HepG2 (cell line): ENCODE results near the gene SOX8. TPM values are rescaled to one million over a fixed set of nuclear protein-coding genes. Genes with fewer than 3 reads are reported as not detected.

Experiments used
- ATAC-seq: fragments of 200-7000 bp; cut with Tn5 transposase; 3 replicates; pipeline ENCODE4 v1.9.1; 2020; ENCODE audit warnings: mild to moderate bottlenecking, moderate library complexity
- BruUV-seq: library from RNA; stranded (reverse); fragments of 400-500 nt; replicated peaks from 2 replicates; lab custom pipeline; 2021; lab: Mats Ljungman, UMichigan
- CTCF ChIA-PET: fragments of 300-600 bp; formaldehyde crosslinking; extraction: SDS; loops from one replicate; lab custom pipeline; 2021; ENCODE audit warnings: low total read pairs, inconsistent platforms, low intra/inter-chr PET ratio; lab: Yijun Ruan, JAX
- POLR2A ChIA-PET: fragments of 350-600 bp; sonication (Branson Sonifier 250); formaldehyde crosslinking; loops from one replicate; lab custom pipeline; 2020; ENCODE audit warnings: antibody characterized with exemption, inconsistent platforms; lab: Yijun Ruan, JAX
- DNase-seq: peaks from one replicate; pipeline ENCODE4 v3.0.0-alpha.2; 2015; ENCODE audit warnings: low spot score
- FAIRE-seq: peaks from 3 replicates; lab custom pipeline; 2011; peaks lifted over from hg19 to GRCh38; lab: Jason Lieb, UNC
- H2AFZ ChIP-seq: one replicate; pipeline ENCODE4 v1.6.1; 2011; ENCODE audit warnings: low read length, inconsistent platforms
- H3K27ac ChIP-seq: fragments of 300-600 bp; 3 replicates; pipeline ENCODE4 v1.8.0; 2011; ENCODE audit warnings: mixed run types, mild to moderate bottlenecking, mixed read lengths, low read length, inconsistent platforms; ENCODE audit not compliant: insufficient read depth; ENCODE audit errors: extremely low read length
- H3K27me3 ChIP-seq, 2 experiments: fragments of 200-600 bp in 1 of 2; 2 replicates in 1 of 2; 3 replicates in 1 of 2; pipeline versions ENCODE4 v1.6.0 to v1.8.0; 2011; ENCODE audit warnings: low read length in 2 of 2, mild to moderate bottlenecking in 2 of 2, moderate library complexity in 2 of 2, inconsistent platforms in 1 of 2; ENCODE audit not compliant: insufficient read depth in 2 of 2, control insufficient read depth in 1 of 2
- H3K36me3 ChIP-seq, 2 experiments: fragments of 200-600 bp in 1 of 2; replicated peaks in 1 of 2; 2 replicates in 1 of 2; 3 replicates in 1 of 2; pipeline versions ENCODE4 v1.5.1 to v1.8.0; 2011; ENCODE audit warnings: low read length in 2 of 2, inconsistent platforms in 1 of 2; ENCODE audit not compliant: insufficient read depth in 2 of 2, control insufficient read depth in 1 of 2
- H3K4me1 ChIP-seq: 2 replicates; pipeline ENCODE4 v1.5.1; 2012; ENCODE audit warnings: low read length, inconsistent platforms; ENCODE audit not compliant: insufficient read depth
- H3K4me2 ChIP-seq: 2 replicates; pipeline ENCODE4 v1.6.0; 2011; ENCODE audit warnings: low read depth, low read length, inconsistent platforms
- H3K4me3 ChIP-seq, 3 experiments: fragments of 200-600 bp in 1 of 3; sonication (generic), shearing (Covaris generic) in 1 of 3; replicated peaks in 1 of 3; 2 replicates each; pipeline ENCODE4 v1.5.1; 2011 to 2016; ENCODE audit warnings: low read length in 3 of 3, inconsistent platforms in 2 of 3, low read depth in 2 of 3, mild to moderate bottlenecking in 2 of 3, control low read depth in 1 of 3, mixed read lengths in 1 of 3; ENCODE audit not compliant: insufficient read depth in 1 of 3
- H3K79me2 ChIP-seq: one replicate; pipeline ENCODE4 v1.6.1; 2011; ENCODE audit warnings: low read length, inconsistent platforms; ENCODE audit not compliant: insufficient read depth
- H3K9ac ChIP-seq: 2 replicates; pipeline ENCODE4 v1.6.0; 2011; ENCODE audit warnings: mild to moderate bottlenecking, low read depth, low read length, inconsistent platforms; ENCODE audit not compliant: insufficient read depth
- H3K9me3 ChIP-seq: 2 replicates; pipeline ENCODE4 v1.5.1; 2012; ENCODE audit warnings: mild to moderate bottlenecking, low read length
- H4K20me1 ChIP-seq: 2 replicates; pipeline ENCODE4 v1.6.0; 2011; ENCODE audit warnings: inconsistent platforms, mild to moderate bottlenecking, low read length, moderate library complexity; ENCODE audit not compliant: insufficient read depth
- DNMT3B ChIP-seq: conservative IDR thresholded peaks from 2 replicates; pipeline ENCODE4 v1.6.1; 2016; ENCODE audit warnings: missing biosample characterization, control low read depth
- ELF3 ChIP-seq: IDR thresholded peaks from 2 replicates; pipeline ENCODE4 v1.6.1; 2016; ENCODE audit warnings: missing genetic modification reagents, missing compliant biosample characterization
- EP300 ChIP-seq, 3 experiments: sonication (generic) in 1 of 3; formaldehyde crosslinking in 1 of 3; IDR thresholded peaks; 2 replicates each; pipeline versions ENCODE4 v1.5.1 to v1.6.1; 2011 to 2020; ENCODE audit warnings: low read depth in 2 of 3, low read length in 2 of 3, borderline replicate concordance in 1 of 3, improper control_type of control experiment in 1 of 3, mild to moderate bottlenecking in 1 of 3, missing genetic modification reagents in 1 of 3, moderate library complexity in 1 of 3
- GABPA ChIP-seq, 2 experiments: IDR thresholded peaks; 2 replicates each; pipeline ENCODE4 v1.6.1; 2011 to 2016; ENCODE audit warnings: low read depth in 2 of 2, low read length in 1 of 2, missing biosample characterization in 1 of 2, missing genetic modification characterization in 1 of 2
- HNRNPL ChIP-seq: fragments of 200-400 bp; formaldehyde crosslinking; IDR thresholded peaks from 2 replicates; pipeline ENCODE4 v1.6.1; 2017; ENCODE audit warnings: mild to moderate bottlenecking, low read depth, low read length
- SIX4 ChIP-seq: sonication (generic); formaldehyde crosslinking; IDR thresholded peaks from 2 replicates; pipeline ENCODE4 v1.4.0; 2020; ENCODE audit warnings: missing genetic modification reagents
- ZNF281 ChIP-seq: sonication (generic); formaldehyde crosslinking; IDR thresholded peaks from 2 replicates; pipeline ENCODE4 v1.4.0; 2020; ENCODE audit warnings: missing genetic modification reagents, borderline replicate concordance
- ZNF501 ChIP-seq: sonication (generic); formaldehyde crosslinking; IDR thresholded peaks from 2 replicates; pipeline ENCODE4 v1.5.1; 2020; ENCODE audit warnings: mild to moderate bottlenecking, moderate library complexity, missing genetic modification reagents
- ZNF580 ChIP-seq: IDR thresholded peaks from 2 replicates; pipeline ENCODE4 v1.6.1; 2016; ENCODE audit warnings: low read depth, borderline replicate concordance
- ZNF766 ChIP-seq: sonication (generic); formaldehyde crosslinking; IDR thresholded peaks from 2 replicates; pipeline ENCODE4 v1.5.0; 2020; ENCODE audit warnings: missing genetic modification reagents, borderline replicate concordance
- WGBS: methylation state at CpG from one replicate; pipeline ENCODE4 v1.1.6; 2017; ENCODE audit warnings: low lambda C conversion rate; 5-methylcytosine and 5-hydroxymethylcytosine counted together
- in situ Hi-C: cut with HindIII; loops from 2 replicates; pipeline ENCODE4 v1.10.0; 2017; ENCODE audit warnings: low pct_unique_long_range_greater_than_20kb; ENCODE audit not compliant: extremely low pct_ligation_motif_present
- intact Hi-C: fragments of 100-400 bp; cut with micrococcal nuclease; formaldehyde crosslinking; loops from one replicate; pipeline ENCODE4 v1.10.0; 2022; ENCODE audit not compliant: unreplicated experiment
- polyA plus RNA-seq, 8 experiments: library from polyadenylated mRNA; depleted of rRNA in 3 of 8; stranded (reverse) in 7 of 8; unstranded in 1 of 8; fragments of >200 nt; fragmentation: Illumina TruSeq in 4 of 8; extraction: Trizol in 4 of 8; gene quantifications; 2 replicates each; pipeline versions ENCODE4 v1.2.1 to v1.2.3, GENCODE V29; 2011 to 2016; ENCODE audit warnings: low read depth in 4 of 8, missing spikeins in 1 of 8, mixed read lengths in 1 of 8; ENCODE audit not compliant: insufficient read depth in 1 of 8
- total RNA-seq, 5 experiments: library from RNA; depleted of rRNA; stranded (reverse); fragments of >200 nt; fragmentation: Illumina TruSeq; extraction: Trizol; gene quantifications; 2 replicates each; pipeline ENCODE4 v1.2.3, GENCODE V29; 2016; ENCODE audit warnings: low read depth in 1 of 5

The SOX8 gene
- total and polyA plus RNA-seq, 2 of the 13 experiments (the other 11 are each of a cell fraction or from before 2014, with no cell fraction given), result 0.20 to 0.28 TPM

- ChIA-PET POLR2A (no interaction called here), CTCF (no interaction called here)
- Histone ChIP-seq H3K79me2 (no peaks in the 10 kb centered on the region), H3K4me1 (peaks cover 3% of the 10 kb centered on the region), H3K4me3 (no peak overlapping the region), H4K20me1 (no peaks in the 10 kb centered on the region), H3K4me2 (no peak overlapping the region), H3K36me3 (no peaks in the 10 kb centered on the region), H3K9me3 (no peaks in the 10 kb centered on the region), H3K27me3 (peaks cover 30 to 93% of the 10 kb centered on the region in 2 experiments), H3K27ac (no peak overlapping the region)
- no peak for DNase-seq
- no CpG with 5 or more reads among the region's 20 CpGs for WGBS
- no peak for FAIRE-seq
- no peak for ATAC-seq
- in situ Hi-C loops, result no loop called here
- BruUV-seq, result no TSS peak
- TF ChIP-seq EP300 (IDR thresholded peaks at IDR 0.05; ENCODE audit: low read depth in 2 of 2, low read length in 2 of 2) (no peak), EP300 (CRISPR knock-in tag; IDR thresholded peaks at IDR 0.05; ENCODE audit: borderline replicate concordance) (no peak), ZNF281 (CRISPR knock-in tag) (no peak), SIX4 (CRISPR knock-in tag) (no peak), ZNF580 (no peak), DNMT3B (CRISPR knock-in tag) (no peak), ZNF501 (no peak), HNRNPL (no peak), ZNF766 (CRISPR knock-in tag) (no peak), GABPA (IDR thresholded peaks at IDR 0.05; ENCODE audit: low read depth, low read length) (no peak), GABPA (CRISPR knock-in tag; IDR thresholded peaks at IDR 0.05; ENCODE audit: low read depth) (no peak), ELF3 (CRISPR knock-in tag) (no peak)
- TF ChIP-seq, all 625 proteins: peak for 0
- Histone ChIP-seq H2AFZ (no peak overlapping the region), H3K9ac (no peak overlapping the region)
- intact Hi-C loops, result no loop called here
These were observed 42.6 kb downstream of the SOX8 start for GRCh38 chr16:1024138-1024537.
